Suprapubic skin (tissue), 3 donors: ENCODE measurements around the gene PREX1.

Source experiments
- POLR2A ChIP-seq, 2 donors: fragments of 450-650 bp; IDR thresholded peaks; one replicate each; pipeline ENCODE4 v1.6.1; 2017; ENCODE audit warnings: antibody characterized with exemption in 2 of 2, mild to moderate bottlenecking in 2 of 2, moderate library complexity in 2 of 2
- TF ChIP-seq, protein P1 (sequence below), 2 donors: fragments of 200-600 bp in 1 of 2; fragments of 450-650 bp in 1 of 2; sonication (generic) in 1 of 2; IDR thresholded peaks; one replicate each; pipeline ENCODE4 v1.5.1; 2016 to 2019; ENCODE audit warnings: antibody characterized with exemption in 2 of 2, mild to moderate bottlenecking in 1 of 2, moderate library complexity in 1 of 2

- TF ChIP-seq, protein P1, sequence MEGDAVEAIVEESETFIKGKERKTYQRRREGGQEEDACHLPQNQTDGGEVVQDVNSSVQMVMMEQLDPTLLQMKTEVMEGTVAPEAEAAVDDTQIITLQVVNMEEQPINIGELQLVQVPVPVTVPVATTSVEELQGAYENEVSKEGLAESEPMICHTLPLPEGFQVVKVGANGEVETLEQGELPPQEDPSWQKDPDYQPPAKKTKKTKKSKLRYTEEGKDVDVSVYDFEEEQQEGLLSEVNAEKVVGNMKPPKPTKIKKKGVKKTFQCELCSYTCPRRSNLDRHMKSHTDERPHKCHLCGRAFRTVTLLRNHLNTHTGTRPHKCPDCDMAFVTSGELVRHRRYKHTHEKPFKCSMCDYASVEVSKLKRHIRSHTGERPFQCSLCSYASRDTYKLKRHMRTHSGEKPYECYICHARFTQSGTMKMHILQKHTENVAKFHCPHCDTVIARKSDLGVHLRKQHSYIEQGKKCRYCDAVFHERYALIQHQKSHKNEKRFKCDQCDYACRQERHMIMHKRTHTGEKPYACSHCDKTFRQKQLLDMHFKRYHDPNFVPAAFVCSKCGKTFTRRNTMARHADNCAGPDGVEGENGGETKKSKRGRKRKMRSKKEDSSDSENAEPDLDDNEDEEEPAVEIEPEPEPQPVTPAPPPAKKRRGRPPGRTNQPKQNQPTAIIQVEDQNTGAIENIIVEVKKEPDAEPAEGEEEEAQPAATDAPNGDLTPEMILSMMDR (IDR thresholded peaks at IDR 0.05): peak; percentile 84 to 91
- no peak for TF ChIP-seq POLR2A (IDR thresholded peaks at IDR 0.05)
Measured at GRCh38 chr20:48620507-48621375, 207.1 kb downstream of the PREX1 start.
